Measurements from ENCODE around the gene RASL12. TPM values are rescaled to one million over a fixed set of nuclear protein-coding genes. Genes with fewer than 3 reads are reported as not detected.
"Not testable (repeated sequence)": the region's sequence is repeated elsewhere in the genome, so short reads cannot be mapped to it uniquely, and the experiment has no call there.

RASL12 gene
- polyA plus RNA-seq, 3 donors: not detected

DNA sequence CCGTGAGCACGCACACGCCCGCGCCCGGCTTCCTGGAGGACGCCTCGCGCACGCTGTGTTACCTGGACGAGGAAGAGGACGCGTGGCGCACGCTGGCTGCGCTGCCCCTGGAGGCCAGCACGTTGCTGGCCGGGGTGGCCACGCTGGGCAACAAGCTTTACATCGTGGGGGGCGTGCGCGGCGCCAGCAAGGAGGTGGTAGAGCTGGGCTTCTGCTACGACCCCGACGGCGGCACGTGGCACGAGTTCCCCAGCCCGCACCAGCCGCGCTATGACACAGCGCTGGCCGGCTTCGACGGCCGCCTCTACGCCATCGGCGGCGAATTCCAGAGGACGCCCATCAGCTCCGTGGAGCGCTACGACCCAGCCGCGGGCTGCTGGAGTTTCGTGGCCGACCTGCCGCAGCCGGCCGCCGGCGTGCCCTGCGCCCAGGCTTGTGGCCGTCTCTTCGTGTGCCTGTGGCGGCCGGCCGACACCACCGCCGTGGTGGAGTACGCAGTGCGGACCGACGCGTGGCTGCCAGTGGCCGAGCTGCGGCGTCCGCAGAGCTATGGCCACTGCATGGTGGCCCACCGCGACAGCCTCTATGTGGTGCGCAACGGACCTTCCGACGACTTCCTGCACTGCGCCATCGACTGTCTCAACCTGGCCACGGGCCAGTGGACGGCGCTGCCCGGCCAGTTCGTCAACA, 9.6 kb upstream of the RASL12 start:
- Histone ChIP-seq H3K27me3 (ENCODE audit: control insufficient read depth in 2 of 2, insufficient read depth in 2 of 2, low read length in 2 of 2) (peaks cover 5 to 28% of the 10 kb centered on the region in 2 donors), H3K36me3 (replicated peaks in 1 of 2; ENCODE audit: control insufficient read depth in 1 of 2, insufficient read depth in 2 of 2, low read length in 2 of 2) (no peaks in the 10 kb centered on the region), H3K4me2 (replicated peaks; ENCODE audit: extremely low read depth, low read length, poor library complexity, severe bottlenecking) (peak overlapping the region; percentile 57), H3K9me3 (replicated peaks in 1 of 2; ENCODE audit: control insufficient read depth in 1 of 2, insufficient read depth in 1 of 2, low read length in 2 of 2) (peaks cover 0 to 7% of the 10 kb centered on the region in 2 donors), H3K4me3 (replicated peaks in 1 of 3; ENCODE audit: low read depth in 2 of 3, low read length in 3 of 3) (peak overlapping the region in 1 of 3 experiments; percentile 44), H3K27ac (ENCODE audit: low read depth in 1 of 2, low read length in 2 of 2) (no peak overlapping the region), H3K4me1 (ENCODE audit: control insufficient read depth in 1 of 2, insufficient read depth in 2 of 2, low read length in 2 of 2) (peaks cover 4 to 6% of the 10 kb centered on the region in 2 donors), H4K20me1 (ENCODE audit: insufficient read depth, low read length) (no peaks in the 10 kb centered on the region), H3K9ac (ENCODE audit: insufficient read depth, low read length, poor library complexity, severe bottlenecking) (peak overlapping the region; percentile 53), H2AFZ (ENCODE audit: insufficient read depth, low read depth, low read length, poor library complexity, severe bottlenecking) (peak overlapping the region; percentile 81), H3K79me2 (ENCODE audit: insufficient read depth, low read length) (no peaks in the 10 kb centered on the region)
- Mint-ChIP-seq H3K9me3 (peaks cover 2 to 7% (median 5%) of the 10 kb centered on the region in 7 donors), H3K27ac (no peak overlapping the region), H3K36me3 (peaks cover 0 to 3% of the 10 kb centered on the region in 2 donors), H3K4me3 (peak overlapping the region; percentile 51 to 83), H3K4me1 (peaks cover 7% of the 10 kb centered on the region), H3K27me3 (ENCODE audit: low read depth in 3 of 3) (peaks cover 32 to 53% (median 33%) of the 10 kb centered on the region in 3 donors)
- 67% methylated on average over 85 of the region's 85 CpGs for WGBS (ENCODE audit: insufficient coverage)
- TF ChIP-seq, protein P1, sequence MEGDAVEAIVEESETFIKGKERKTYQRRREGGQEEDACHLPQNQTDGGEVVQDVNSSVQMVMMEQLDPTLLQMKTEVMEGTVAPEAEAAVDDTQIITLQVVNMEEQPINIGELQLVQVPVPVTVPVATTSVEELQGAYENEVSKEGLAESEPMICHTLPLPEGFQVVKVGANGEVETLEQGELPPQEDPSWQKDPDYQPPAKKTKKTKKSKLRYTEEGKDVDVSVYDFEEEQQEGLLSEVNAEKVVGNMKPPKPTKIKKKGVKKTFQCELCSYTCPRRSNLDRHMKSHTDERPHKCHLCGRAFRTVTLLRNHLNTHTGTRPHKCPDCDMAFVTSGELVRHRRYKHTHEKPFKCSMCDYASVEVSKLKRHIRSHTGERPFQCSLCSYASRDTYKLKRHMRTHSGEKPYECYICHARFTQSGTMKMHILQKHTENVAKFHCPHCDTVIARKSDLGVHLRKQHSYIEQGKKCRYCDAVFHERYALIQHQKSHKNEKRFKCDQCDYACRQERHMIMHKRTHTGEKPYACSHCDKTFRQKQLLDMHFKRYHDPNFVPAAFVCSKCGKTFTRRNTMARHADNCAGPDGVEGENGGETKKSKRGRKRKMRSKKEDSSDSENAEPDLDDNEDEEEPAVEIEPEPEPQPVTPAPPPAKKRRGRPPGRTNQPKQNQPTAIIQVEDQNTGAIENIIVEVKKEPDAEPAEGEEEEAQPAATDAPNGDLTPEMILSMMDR (IDR thresholded peaks at IDR 0.05): no peak
- intact Hi-C loops (cut with micrococcal nuclease): no loop called here
- DNase-seq: no peak

DNA sequence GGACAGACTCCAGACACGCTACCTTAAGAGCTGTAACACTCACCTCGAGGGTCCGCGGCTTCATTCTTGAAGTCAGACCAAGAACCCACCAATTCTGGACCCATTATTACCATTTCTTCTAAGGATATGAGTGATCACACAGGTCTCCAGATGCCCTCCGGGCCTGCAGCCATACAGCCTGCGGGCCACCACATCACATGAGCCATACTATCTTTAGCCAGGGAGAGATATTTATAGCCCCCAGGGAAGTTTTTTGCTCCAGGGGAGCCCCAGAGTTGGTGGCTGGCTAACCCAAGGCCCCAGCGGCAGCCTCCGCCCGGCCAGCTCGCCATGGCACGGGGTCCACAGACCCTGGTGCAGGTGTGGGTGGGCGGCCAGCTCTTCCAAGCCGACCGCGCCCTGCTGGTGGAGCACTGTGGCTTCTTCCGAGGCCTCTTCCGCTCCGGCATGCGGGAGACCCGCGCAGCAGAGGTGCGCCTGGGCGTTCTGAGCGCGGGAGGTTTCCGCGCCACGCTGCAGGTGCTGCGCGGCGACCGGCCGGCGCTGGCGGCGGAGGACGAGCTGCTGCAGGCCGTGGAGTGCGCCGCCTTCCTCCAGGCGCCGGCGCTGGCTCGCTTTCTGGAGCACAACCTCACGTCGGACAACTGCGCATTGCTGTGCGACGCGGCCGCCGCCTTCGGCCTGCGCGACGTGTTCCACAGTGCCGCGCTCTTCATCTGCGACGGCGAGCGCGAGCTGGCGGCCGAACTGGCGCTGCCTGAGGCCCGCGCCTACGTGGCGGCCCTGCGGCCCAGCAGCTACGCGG, 8.9 kb upstream of the RASL12 start, which contains the start of gene KBTBD13:
Gene KBTBD13 (plus strand): TSS at position 261 of the 805 bp plus-strand sequence. CDS start 70 bp downstream, at position 331.
- no peaks in the 10 kb centered on the region for H3K79me2 ChIP-seq (ENCODE audit: insufficient read depth, low read length)
- TF ChIP-seq, protein P1 (IDR thresholded peaks at IDR 0.05): no peak
- H3K4me3 ChIP-seq (replicated peaks in 1 of 3; ENCODE audit: low read depth in 2 of 3, low read length in 3 of 3): no peak within 1 kb of the TSS
- H3K27me3 ChIP-seq (ENCODE audit: control insufficient read depth in 2 of 2, insufficient read depth in 2 of 2, low read length in 2 of 2): peaks cover 5 to 26% of the 10 kb centered on the region in 2 donors
- H3K36me3 Mint-ChIP-seq: peaks cover 0 to 3% of the 10 kb centered on the region in 2 donors
- H3K27ac ChIP-seq (ENCODE audit: low read depth in 1 of 2, low read length in 2 of 2): no peak within 1 kb of the TSS
- WGBS (ENCODE audit: insufficient coverage): 83% methylated on average over 73 of the region's 73 CpGs
- H3K4me2 ChIP-seq (replicated peaks; ENCODE audit: extremely low read depth, low read length, poor library complexity, severe bottlenecking): peak within 1 kb of the TSS; percentile 57
- H3K27ac Mint-ChIP-seq: no peak within 1 kb of the TSS
- no peaks in the 10 kb centered on the region for H3K36me3 ChIP-seq (replicated peaks in 1 of 2; ENCODE audit: control insufficient read depth in 1 of 2, insufficient read depth in 2 of 2, low read length in 2 of 2)
- peaks cover 4 to 6% of the 10 kb centered on the region in 2 donors for H3K4me1 ChIP-seq (ENCODE audit: control insufficient read depth in 1 of 2, insufficient read depth in 2 of 2, low read length in 2 of 2)
- H4K20me1 ChIP-seq (ENCODE audit: insufficient read depth, low read length): no peaks in the 10 kb centered on the region
- H3K9ac ChIP-seq (ENCODE audit: insufficient read depth, low read length, poor library complexity, severe bottlenecking): no peak within 1 kb of the TSS
- DNase-seq: no peak
- H3K9me3 Mint-ChIP-seq: peaks cover 2 to 7% (median 5%) of the 10 kb centered on the region in 7 donors
- H2AFZ ChIP-seq (ENCODE audit: insufficient read depth, low read depth, low read length, poor library complexity, severe bottlenecking): peak within 1 kb of the TSS; percentile 81
- H3K4me1 Mint-ChIP-seq: peaks cover 4% of the 10 kb centered on the region
- peak within 1 kb of the TSS in 1 of 2 donors; percentile 83 for H3K4me3 Mint-ChIP-seq
- peaks cover 0 to 7% of the 10 kb centered on the region in 2 donors for H3K9me3 ChIP-seq (replicated peaks in 1 of 2; ENCODE audit: control insufficient read depth in 1 of 2, insufficient read depth in 1 of 2, low read length in 2 of 2)
- peaks cover 26 to 46% (median 32%) of the 10 kb centered on the region in 3 donors for H3K27me3 Mint-ChIP-seq (ENCODE audit: low read depth in 3 of 3)
- intact Hi-C loops (cut with micrococcal nuclease): no loop called here

DNA sequence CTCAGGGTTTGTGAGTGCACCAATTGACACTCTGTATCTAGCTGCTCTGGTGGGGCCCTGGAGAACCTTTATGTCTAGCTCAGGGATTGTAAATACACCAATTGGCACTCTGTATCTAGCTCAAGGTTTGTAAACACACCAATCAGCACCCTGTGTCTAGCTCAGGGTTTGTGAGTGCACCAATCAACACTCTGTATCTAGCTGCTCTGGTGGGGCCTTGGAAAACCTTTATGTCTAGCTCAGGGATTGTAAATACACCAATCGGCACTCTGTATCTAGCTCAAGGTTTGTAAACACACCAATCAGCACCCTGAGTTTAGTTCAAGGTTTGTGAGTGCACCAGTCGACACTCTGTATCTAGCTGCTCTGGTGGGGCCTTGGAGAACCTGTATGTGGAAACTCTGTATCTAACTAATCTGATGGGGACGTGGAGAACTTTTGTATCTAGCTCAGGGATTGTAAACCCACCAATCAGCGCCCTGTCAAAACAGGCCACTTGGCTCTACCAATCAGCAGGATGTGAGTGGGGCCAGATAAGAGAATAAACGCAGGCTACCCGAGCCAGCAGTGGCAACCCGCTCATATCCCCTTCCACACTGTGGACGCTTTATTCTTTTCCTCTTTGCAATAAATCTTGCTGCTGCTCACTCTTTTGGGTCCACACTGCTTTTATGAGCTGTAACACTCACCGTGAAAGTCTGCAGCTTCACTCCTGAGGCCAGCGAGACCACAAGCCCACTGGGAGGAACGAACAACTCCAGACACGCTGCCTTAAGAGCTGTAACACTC, 8.0 kb upstream of the RASL12 start:
- H3K27ac ChIP-seq (ENCODE audit: low read depth in 1 of 2, low read length in 2 of 2); H3K9me3 Mint-ChIP-seq; H3K9me3 ChIP-seq (replicated peaks in 1 of 2; ENCODE audit: control insufficient read depth in 1 of 2, insufficient read depth in 1 of 2, low read length in 2 of 2); intact Hi-C loops (cut with micrococcal nuclease); H3K27ac Mint-ChIP-seq; H3K79me2 ChIP-seq (ENCODE audit: insufficient read depth, low read length); H3K36me3 ChIP-seq (replicated peaks in 1 of 2; ENCODE audit: control insufficient read depth in 1 of 2, insufficient read depth in 2 of 2, low read length in 2 of 2); H2AFZ ChIP-seq (ENCODE audit: insufficient read depth, low read depth, low read length, poor library complexity, severe bottlenecking); H3K4me1 Mint-ChIP-seq; H3K4me2 ChIP-seq (replicated peaks; ENCODE audit: extremely low read depth, low read length, poor library complexity, severe bottlenecking); H3K4me3 ChIP-seq (replicated peaks in 1 of 3; ENCODE audit: low read depth in 2 of 3, low read length in 3 of 3); H3K36me3 Mint-ChIP-seq; DNase-seq; H3K9ac ChIP-seq (ENCODE audit: insufficient read depth, low read length, poor library complexity, severe bottlenecking); H4K20me1 ChIP-seq (ENCODE audit: insufficient read depth, low read length); H3K4me1 ChIP-seq (ENCODE audit: control insufficient read depth in 1 of 2, insufficient read depth in 2 of 2, low read length in 2 of 2): not testable (repeated sequence)
- Mint-ChIP-seq H3K4me3 (peak overlapping the region in 1 of 2 donors; percentile 77), H3K27me3 (ENCODE audit: low read depth in 3 of 3) (peaks cover 25 to 44% (median 31%) of the 10 kb centered on the region in 3 donors)
- 9% methylated on average over 6 of the region's 12 CpGs for WGBS (ENCODE audit: insufficient coverage)
- peaks cover 5 to 26% of the 10 kb centered on the region in 2 donors for H3K27me3 ChIP-seq (ENCODE audit: control insufficient read depth in 2 of 2, insufficient read depth in 2 of 2, low read length in 2 of 2)

Data from CD14-positive monocyte (primary cell).